ENCODE measurements around the gene NIPAL3. TPM values are rescaled to one million over a fixed set of nuclear protein-coding genes. Genes with fewer than 3 reads are reported as not detected.

NIPAL3 gene
- total RNA-seq, 1 donor from 2014 or later = 29.3 TPM

Other genes with a start within 250 kb of the NIPAL3 start
- gene IFNLR1, start 228.5 kb upstream of the NIPAL3 start, total RNA-seq = 0.12 to 0.22 TPM in 2 of 3 replicates, not detected in the other
- gene GRHL3, start 96.4 kb upstream of the NIPAL3 start, total RNA-seq = 0.07 TPM in 1 of 3 replicates, not detected in the others
- gene STPG1, start 2.0 kb upstream of the NIPAL3 start, total RNA-seq = 5.0 to 6.8 TPM (median 5.8 TPM) in 3 replicates
- 14.5 to 16.2 TPM (median 15.2 TPM) in 3 replicates for gene RCAN3, start 87.0 kb downstream of the NIPAL3 start, total RNA-seq
- gene NCMAP, start 140.3 kb downstream of the NIPAL3 start, total RNA-seq = not detected in 3 replicates
- 93.0 to 120 TPM (median 93.2 TPM) in 3 replicates for gene SRRM1, start 227.5 kb downstream of the NIPAL3 start, total RNA-seq

Data from chondrocyte (in vitro differentiated cells).